Prostate gland (tissue), 2 donors: ENCODE results near the gene OSCP1.

ENCODE experiments used
- POLR2A ChIP-seq: fragments of 450-650 bp; IDR thresholded peaks from one replicate; pipeline ENCODE4 v1.6.1; 2016; ENCODE audit warnings: antibody characterized with exemption, mild to moderate bottlenecking
- POLR2AphosphoS5 ChIP-seq: sonication (generic); formaldehyde crosslinking; IDR thresholded peaks from one replicate; pipeline ENCODE4 v1.6.1; 2017; ENCODE audit warnings: antibody characterized with exemption
- TF ChIP-seq, protein P1 (sequence below), 4 experiments: fragments of 200-600 bp in 2 of 4; fragments of 450-650 bp in 2 of 4; sonication (generic) in 2 of 4; IDR thresholded peaks; 1 replicate in 3 of 4; 2 replicates in 1 of 4; pipeline ENCODE4 v1.5.1; 2016 to 2019; ENCODE audit warnings: antibody characterized with exemption in 4 of 4, mild to moderate bottlenecking in 2 of 4, moderate library complexity in 2 of 4

DNA sequence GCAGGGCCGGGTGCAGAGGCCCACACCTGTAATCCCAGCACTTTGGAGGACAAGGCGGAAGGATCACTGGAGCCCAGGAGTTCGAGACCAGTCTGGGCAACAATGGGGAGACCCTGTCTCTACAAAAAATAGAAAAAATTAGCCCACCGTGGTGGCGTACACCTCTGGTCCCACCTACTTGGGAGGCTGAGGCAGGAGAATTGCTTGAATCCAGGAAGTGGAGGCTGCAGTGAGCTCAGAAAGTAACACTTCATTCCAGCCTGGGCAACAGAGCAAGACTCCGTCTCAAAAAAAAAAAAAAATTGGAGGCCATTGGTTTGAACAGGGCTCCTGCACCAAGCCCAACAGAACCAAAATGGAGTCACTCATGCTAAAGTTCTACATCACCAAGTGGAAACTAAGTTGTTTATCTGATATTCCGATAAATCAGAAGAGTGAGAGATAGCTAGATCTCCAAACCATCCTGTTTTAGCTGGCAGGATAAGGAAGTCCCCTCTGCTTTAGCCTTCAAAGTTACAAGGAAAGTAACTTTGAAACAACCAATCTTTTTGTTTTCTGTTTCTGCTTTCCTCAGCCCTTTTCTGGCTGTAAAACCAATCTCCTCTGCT is 51.8 kb downstream of the OSCP1 start:
- TF ChIP-seq, protein P1, sequence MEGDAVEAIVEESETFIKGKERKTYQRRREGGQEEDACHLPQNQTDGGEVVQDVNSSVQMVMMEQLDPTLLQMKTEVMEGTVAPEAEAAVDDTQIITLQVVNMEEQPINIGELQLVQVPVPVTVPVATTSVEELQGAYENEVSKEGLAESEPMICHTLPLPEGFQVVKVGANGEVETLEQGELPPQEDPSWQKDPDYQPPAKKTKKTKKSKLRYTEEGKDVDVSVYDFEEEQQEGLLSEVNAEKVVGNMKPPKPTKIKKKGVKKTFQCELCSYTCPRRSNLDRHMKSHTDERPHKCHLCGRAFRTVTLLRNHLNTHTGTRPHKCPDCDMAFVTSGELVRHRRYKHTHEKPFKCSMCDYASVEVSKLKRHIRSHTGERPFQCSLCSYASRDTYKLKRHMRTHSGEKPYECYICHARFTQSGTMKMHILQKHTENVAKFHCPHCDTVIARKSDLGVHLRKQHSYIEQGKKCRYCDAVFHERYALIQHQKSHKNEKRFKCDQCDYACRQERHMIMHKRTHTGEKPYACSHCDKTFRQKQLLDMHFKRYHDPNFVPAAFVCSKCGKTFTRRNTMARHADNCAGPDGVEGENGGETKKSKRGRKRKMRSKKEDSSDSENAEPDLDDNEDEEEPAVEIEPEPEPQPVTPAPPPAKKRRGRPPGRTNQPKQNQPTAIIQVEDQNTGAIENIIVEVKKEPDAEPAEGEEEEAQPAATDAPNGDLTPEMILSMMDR (IDR thresholded peaks at IDR 0.05), result no peak
- TF ChIP-seq POLR2A (no peak), POLR2AphosphoS5 (no peak)
